ENCODE data around the gene ANO10.

GRCh38 chr3:43542328-43543043 lies 79.3 kb downstream of the ANO10 start:
- TF ChIP-seq, protein P1, sequence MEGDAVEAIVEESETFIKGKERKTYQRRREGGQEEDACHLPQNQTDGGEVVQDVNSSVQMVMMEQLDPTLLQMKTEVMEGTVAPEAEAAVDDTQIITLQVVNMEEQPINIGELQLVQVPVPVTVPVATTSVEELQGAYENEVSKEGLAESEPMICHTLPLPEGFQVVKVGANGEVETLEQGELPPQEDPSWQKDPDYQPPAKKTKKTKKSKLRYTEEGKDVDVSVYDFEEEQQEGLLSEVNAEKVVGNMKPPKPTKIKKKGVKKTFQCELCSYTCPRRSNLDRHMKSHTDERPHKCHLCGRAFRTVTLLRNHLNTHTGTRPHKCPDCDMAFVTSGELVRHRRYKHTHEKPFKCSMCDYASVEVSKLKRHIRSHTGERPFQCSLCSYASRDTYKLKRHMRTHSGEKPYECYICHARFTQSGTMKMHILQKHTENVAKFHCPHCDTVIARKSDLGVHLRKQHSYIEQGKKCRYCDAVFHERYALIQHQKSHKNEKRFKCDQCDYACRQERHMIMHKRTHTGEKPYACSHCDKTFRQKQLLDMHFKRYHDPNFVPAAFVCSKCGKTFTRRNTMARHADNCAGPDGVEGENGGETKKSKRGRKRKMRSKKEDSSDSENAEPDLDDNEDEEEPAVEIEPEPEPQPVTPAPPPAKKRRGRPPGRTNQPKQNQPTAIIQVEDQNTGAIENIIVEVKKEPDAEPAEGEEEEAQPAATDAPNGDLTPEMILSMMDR (IDR thresholded peaks at IDR 0.05) = no peak
- TF ChIP-seq POLR2A (IDR thresholded peaks at IDR 0.05) = no peak
- no peak for TF ChIP-seq POLR2AphosphoS5 (IDR thresholded peaks at IDR 0.05)
